G401.6 (cell line): Measurements from ENCODE around the gene MYRIP.
"Not testable (repeated sequence)": the region's sequence is repeated elsewhere in the genome, so short reads cannot be mapped to it uniquely, and the experiment has no call there.

Source experiments
- FAIRE-seq: peaks from 2 replicates; lab custom pipeline; 2012; peaks lifted over from hg19 to GRCh38; lab: Jason Lieb, UNC

MYRIP gene

DNA sequence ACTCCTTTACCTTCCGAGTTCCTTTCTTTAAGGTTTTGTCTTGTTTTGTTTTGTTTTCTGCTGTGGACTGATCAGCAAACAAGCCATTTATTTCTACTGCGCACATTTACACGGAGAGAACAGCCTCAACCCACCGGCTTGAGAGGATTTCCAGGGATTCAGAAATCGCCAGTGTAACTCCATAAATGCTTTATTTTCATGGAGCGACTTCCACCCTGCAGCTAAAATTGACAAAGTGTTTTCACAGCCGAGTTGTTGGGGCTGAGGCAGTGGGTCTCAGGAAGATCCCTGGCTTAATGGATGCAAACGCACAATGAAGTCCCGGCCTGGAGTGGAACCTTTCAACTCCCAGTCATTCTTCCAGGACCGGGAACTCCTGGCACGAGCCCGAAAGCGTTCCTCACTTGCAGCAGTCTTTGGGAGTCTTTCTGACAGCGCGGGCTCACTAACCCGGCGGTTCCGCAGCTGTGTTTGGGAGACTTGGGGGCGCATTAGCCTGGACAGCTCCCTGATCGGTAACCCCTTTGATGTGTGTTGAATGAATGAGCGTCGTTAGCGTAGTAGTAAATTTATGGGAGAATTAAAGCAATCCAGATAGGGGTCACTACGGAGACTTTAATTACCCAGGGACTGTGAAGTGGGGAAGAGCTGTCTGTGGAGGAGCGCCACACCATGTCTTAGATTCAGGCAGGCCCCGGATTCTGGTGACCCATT, 785 bp upstream of the MYRIP start:
- no peak for FAIRE-seq

- no peak for FAIRE-seq
Measured at GRCh38 chr3:39809995-39810595, 686 bp downstream of the MYRIP start.

DNA sequence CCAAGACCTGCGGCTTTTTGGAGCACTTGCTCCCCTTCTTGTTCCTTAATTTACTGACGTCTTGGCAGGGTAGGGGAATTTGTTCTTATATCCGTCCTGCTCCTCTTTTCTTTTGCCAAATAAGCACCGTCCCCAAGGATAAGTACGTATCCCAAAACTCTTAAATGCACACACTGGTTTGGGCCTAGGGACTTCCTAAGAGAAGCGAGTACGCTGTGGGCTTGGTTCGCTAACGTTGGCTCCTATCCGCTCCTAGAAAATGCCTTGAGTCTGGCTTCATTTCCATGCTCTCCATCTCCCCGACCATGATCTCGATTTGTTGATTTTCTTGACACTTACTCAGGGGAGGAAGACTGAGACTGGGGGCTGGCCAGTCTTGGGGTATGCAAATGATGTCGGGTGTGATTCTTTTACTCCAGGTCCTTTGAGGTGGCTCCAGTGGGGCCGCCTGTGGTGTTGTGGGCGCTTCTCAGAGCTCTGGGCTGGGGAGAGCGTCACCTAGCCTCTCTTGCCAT, 1.3 kb downstream of the MYRIP start:
- no peak for FAIRE-seq

DNA sequence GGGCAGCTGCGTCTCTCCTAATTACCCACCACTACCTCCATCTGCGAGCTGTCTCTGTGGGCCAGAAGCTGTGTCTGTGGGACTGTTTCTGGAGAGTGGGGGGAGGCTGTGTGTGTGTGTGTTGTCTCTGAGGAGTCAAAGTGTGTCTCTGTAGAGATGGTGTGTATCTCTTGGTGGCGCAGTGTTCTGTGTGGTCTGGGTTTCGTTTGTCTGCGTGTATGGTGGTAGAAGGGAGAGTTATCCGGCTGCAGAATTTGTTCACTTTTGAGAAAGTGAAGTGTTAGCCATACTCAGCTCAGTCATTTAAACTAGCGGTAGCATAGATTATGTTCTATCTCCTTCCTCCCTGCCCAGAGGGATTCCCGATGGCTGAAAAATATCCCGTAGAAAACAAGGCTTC, 2.2 kb downstream of the MYRIP start:
- no peak for FAIRE-seq

DNA sequence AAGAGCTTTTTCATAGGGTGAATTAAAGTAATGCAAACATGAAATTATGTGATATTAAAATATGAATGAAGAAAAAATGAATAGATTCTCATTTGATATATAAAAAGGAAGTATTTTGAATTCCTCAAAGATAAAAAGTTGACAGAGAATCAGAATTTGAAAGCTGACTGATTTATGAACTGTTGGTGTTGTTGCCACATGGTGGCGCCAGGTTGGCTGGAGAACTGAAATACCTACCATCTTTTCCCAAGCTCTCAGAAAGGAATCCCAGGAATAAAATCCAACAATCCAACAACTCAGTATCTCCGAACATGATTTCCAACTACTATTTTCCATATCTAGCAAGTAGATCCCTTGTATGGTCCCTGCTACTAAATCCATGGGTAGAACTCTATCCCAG, 3.1 kb downstream of the MYRIP start:
- FAIRE-seq = peak; percentile 72

GRCh38 chr3:39814007-39814406, 4.6 kb downstream of the MYRIP start:
- no peak for FAIRE-seq

GRCh38 chr3:39819899-39820298, 10.5 kb downstream of the MYRIP start:
- no peak for FAIRE-seq

GRCh38 chr3:39833764-39834163, 24.4 kb downstream of the MYRIP start:
- FAIRE-seq = not testable (repeated sequence)

DNA sequence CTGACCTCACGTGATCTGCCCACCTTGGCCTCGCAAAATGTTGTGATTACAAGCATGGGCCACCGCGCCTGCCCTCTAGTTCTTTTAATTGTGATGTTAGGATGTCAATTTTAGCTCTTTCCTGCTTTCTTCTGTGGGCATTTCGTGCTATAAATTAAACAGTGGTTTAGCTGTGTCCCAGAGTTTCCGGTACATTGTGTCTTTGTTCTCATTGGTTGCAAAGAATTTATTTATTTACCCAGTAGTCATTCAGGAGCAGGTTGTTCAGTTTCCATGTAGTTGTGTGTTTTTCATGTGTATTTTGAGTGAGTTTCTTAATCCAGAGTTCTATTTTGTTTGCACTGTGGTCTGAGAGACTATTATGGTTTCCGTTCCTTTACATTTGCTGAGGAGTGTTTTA, 30.1 kb downstream of the MYRIP start:
- FAIRE-seq = no peak

GRCh38 chr3:39843440-39843839, 34.0 kb downstream of the MYRIP start:
- FAIRE-seq = no peak

GRCh38 chr3:39848365-39848764, 39.0 kb downstream of the MYRIP start:
- no peak for FAIRE-seq

GRCh38 chr3:39849992-39850715, 40.7 kb downstream of the MYRIP start:
- no peak for FAIRE-seq

DNA sequence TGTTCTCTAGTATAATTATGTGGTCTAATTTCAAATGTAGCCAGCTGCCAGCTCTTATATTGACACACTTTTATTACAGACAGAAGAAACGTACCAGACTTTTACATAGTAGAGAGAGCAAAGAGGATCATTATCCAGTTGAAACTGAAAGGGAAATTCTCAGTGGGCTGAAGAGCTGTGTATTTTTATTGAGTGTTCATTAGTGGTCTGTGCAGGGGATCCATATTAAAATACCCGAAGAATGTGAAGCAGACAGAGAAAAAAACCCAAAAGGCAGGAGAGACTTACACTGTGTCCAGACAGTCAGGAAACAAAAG, 41.3 kb downstream of the MYRIP start:
- FAIRE-seq = no peak

DNA sequence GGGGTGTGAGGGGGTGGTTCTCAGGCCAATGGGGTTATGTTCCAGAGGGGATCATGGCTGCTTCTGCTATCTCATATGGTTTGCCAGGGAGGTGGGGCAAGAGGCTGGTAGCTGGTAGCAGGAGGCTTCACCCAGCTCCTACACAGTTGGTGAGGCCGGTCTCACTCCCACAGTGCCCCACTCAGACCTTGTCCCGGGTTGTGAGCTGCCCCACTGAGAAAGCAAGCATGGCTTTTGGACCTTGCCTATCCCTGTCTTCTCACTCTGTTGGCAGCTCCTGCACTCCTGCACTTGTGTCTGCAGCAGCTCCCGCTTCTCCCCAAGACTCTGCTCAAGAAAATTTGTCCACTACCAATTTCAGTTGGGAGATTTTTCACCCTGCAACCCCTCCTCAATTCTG, 46.1 kb downstream of the MYRIP start:
- no peak for FAIRE-seq

DNA sequence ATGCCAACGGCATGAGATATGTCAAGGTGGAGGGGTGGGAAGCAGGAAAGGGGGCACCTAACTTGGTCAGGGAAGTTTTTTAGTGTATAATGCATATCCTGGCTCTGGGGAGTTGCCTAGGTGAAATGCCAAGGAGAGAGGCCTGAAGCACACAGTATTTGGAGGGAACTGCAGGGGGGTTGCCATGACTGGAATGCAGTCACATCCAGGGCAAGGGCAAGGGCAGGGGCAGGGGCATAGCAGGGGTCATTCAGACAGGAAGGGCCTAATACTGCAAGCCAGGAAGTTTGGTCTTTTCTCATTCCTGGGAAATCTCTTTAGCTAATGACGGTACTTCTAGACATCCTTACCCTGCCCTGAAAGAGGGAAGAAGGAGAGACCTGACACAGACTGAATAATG, 60.5 kb downstream of the MYRIP start:
- no peak for FAIRE-seq

DNA sequence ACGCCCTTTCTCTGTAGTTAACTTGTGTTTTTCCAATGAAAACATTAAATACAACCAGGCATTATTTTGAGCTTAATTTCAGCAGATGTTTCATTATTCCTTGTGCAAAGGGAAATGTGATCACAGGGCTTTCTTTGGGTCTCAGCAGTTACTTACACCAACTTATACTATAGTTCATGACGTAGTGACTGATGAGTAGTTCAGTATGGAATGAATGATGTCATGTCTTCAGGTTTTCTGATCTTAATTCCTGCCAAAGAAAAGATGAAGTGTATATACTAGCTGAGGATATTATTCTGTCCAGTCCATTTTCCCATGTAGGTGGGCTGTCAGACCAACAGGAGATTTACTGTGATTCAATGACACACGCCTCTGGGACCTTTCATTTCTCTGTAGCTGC, 61.3 kb downstream of the MYRIP start:
- no peak for FAIRE-seq

DNA sequence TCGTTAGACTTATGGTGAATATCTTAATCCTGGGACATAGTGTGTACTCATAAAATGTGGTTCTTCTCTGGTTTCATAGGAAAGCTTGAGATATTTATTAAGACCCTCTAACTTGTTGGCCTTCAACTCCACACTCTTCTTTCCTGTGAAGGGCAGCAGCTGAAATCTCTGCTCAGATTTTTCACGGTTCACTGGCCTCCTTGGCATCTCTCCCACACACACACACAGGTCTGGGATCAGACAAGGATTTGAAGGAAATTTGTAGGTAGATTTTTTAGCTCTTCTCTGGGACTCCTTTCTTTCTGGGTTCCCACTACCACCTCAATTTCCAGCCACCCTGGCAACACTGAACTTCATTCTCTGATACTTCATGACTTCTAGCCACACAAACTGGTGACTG, 70.2 kb downstream of the MYRIP start:
- no peak for FAIRE-seq

- FAIRE-seq = no peak
Measured at GRCh38 chr3:39882111-39882510, 72.7 kb downstream of the MYRIP start.

- FAIRE-seq = no peak
Measured at GRCh38 chr3:39892068-39892467, 82.7 kb downstream of the MYRIP start.

GRCh38 chr3:39896184-39896583, 86.8 kb downstream of the MYRIP start:
- FAIRE-seq = no peak

- FAIRE-seq = no peak
Measured at GRCh38 chr3:39900462-39901002, 91.1 kb downstream of the MYRIP start.

- no peak for FAIRE-seq
Measured at GRCh38 chr3:39903253-39903652, 93.8 kb downstream of the MYRIP start.

GRCh38 chr3:39905788-39906187, 96.4 kb downstream of the MYRIP start:
- no peak for FAIRE-seq
